ENCODE results near the gene NCK2.

DNA sequence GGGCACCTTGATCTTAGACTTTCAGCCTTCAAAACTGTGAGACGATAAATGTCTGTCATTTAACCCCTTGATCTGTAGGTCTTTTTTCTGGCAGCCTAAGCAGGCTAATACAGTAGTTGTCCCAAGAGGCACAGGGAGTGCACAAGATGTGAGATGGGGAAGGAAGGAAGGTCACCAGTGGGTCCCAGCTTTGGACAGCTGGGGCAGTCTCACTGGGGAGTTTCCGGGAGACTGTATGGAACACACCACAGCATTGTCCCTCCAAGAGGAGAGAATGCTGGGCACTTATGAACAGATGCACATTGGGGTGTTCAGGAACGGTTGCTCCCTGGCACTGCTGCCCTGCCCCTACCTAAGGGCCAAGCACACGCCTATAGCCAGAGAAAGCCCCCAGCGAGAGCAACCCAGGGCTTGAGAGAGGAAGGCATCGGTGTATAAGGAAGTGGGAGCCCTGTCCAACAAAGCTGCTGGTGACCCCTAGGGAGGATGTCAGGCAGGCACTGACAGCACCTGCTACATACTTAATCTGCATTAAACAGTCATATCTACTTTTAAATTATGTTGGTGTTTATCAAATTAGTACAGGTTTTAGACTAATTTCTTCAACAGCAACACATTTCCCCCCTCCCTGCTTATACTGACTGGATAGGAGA, 11.6 kb upstream of the NCK2 start:
- TF ChIP-seq, protein P1, sequence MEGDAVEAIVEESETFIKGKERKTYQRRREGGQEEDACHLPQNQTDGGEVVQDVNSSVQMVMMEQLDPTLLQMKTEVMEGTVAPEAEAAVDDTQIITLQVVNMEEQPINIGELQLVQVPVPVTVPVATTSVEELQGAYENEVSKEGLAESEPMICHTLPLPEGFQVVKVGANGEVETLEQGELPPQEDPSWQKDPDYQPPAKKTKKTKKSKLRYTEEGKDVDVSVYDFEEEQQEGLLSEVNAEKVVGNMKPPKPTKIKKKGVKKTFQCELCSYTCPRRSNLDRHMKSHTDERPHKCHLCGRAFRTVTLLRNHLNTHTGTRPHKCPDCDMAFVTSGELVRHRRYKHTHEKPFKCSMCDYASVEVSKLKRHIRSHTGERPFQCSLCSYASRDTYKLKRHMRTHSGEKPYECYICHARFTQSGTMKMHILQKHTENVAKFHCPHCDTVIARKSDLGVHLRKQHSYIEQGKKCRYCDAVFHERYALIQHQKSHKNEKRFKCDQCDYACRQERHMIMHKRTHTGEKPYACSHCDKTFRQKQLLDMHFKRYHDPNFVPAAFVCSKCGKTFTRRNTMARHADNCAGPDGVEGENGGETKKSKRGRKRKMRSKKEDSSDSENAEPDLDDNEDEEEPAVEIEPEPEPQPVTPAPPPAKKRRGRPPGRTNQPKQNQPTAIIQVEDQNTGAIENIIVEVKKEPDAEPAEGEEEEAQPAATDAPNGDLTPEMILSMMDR (IDR thresholded peaks at IDR 0.05; ENCODE audit: poor library complexity) = no peak
- TF ChIP-seq EZH2phosphoT487 (IDR thresholded peaks at IDR 0.05; ENCODE audit: low read depth, severe bottlenecking, unreplicated experiment) (no peak), EZH2 (IDR thresholded peaks at IDR 0.05; ENCODE audit: borderline replicate concordance) (no peak)
